Right lobe of liver (tissue), 6 donors: ENCODE measurements around the gene CLCNKB. TPM values are rescaled to one million over a fixed set of nuclear protein-coding genes. Genes with fewer than 3 reads are reported as not detected.
A peak's percentile ranks its signal among the peaks of the same experiment; 100 is the strongest.

ENCODE experiments used
- ATAC-seq, 4 donors: fragments of 200-7000 bp; cut with Tn5 transposase; one replicate each; pipeline ENCODE4 v1.9.1; 2020; ENCODE audit warnings: mild to moderate bottlenecking in 4 of 4, moderate library complexity in 4 of 4
- DNase-seq, 3 donors: peaks; one replicate each; pipeline ENCODE4 v3.0.0-alpha.2; 2020
- H3K27ac ChIP-seq, 3 donors: fragments of 200-600 bp; one replicate each; pipeline ENCODE4 v1.8.0; 2022
- H3K27me3 ChIP-seq, 2 donors: fragments of 200-600 bp; one replicate each; pipeline ENCODE4 v1.8.0; 2022
- H3K36me3 ChIP-seq, 4 donors: fragments of 200-600 bp; sonication (generic) in 1 of 4; one replicate each; pipeline versions ENCODE4 v1.5.1 to v1.8.0; 2017 to 2022; ENCODE audit warnings: control low read depth in 1 of 4
- H3K4me1 ChIP-seq, 4 donors: fragments of 200-600 bp; sonication (generic) in 1 of 4; one replicate each; pipeline versions ENCODE4 v1.5.1 to v1.8.0; 2017 to 2022; ENCODE audit warnings: control low read depth in 1 of 4
- H3K4me3 ChIP-seq, 3 donors: fragments of 200-600 bp; one replicate each; pipeline ENCODE4 v1.8.0; 2022
- H3K9me3 ChIP-seq, 4 donors: fragments of 200-600 bp; sonication (generic) in 1 of 4; one replicate each; pipeline versions ENCODE4 v1.5.1 to v1.8.0; 2017 to 2022; ENCODE audit warnings: control low read depth in 1 of 4
- POLR2A ChIP-seq: fragments of 450-650 bp; IDR thresholded peaks from one replicate; pipeline ENCODE4 v1.6.1; 2017; ENCODE audit warnings: antibody characterized with exemption, mild to moderate bottlenecking
- WGBS: methylation state at CpG from one replicate; pipeline ENCODE4 v1.1.6; 2018; ENCODE audit warnings: low coverage, low lambda C conversion rate; ENCODE audit not compliant: insufficient coverage; ENCODE audit errors: missing lambda C conversion rate; 5-methylcytosine and 5-hydroxymethylcytosine counted together
- intact Hi-C, 2 donors: fragments of 100-400 bp; cut with DNase I; formaldehyde crosslinking; loops; one replicate each; pipeline versions ENCODE4 v1.11.2 to v1.14.1; 2022
- total RNA-seq, 6 experiments: library from RNA; depleted of rRNA in 2 of 6; stranded (reverse); fragments of >200 nt in 2 of 6; fragmentation: NEBNext Ultra II Directional in 3 of 6; extraction: Animal tissue kit (Norgen Biotek cat#: 25700) in 3 of 6; gene quantifications; one replicate each; pipeline versions ENCODE4 v1.1.0 to v1.2.4, GENCODE V29; 2016 to 2023
- TF ChIP-seq, protein P1 (sequence below), 4 donors: fragments of 200-600 bp in 3 of 4; fragments of 450-650 bp in 1 of 4; IDR thresholded peaks; one replicate each; pipeline versions ENCODE4 v1.5.1 to v1.8.0; 2016 to 2022; ENCODE audit warnings: antibody characterized with exemption in 4 of 4, mild to moderate bottlenecking in 2 of 4
- donor health status: DM: no; HTN: yes; CAD: no.
- donor health status: DM: no; HTN: no; CAD: no.
- donor health status: DM: no; HTN: no; CAD: no.
- donor health status: DM: no; HTN: yes; CAD: no.
- donor health status: DM: no; HTN: yes; CAD: no.

The CLCNKB gene
- total RNA-seq, 6 experiments from 2014 or later = not detected

GRCh38 chr1:16075337-16076030 is 31.9 kb downstream of the CLCNKB start:
- Histone ChIP-seq H3K4me1 (peaks cover 0 to 23% (median 0%) of the 10 kb centered on the region in 4 donors), H3K4me3 (no peak overlapping the region), H3K36me3 (no peaks in the 10 kb centered on the region), H3K9me3 (no peaks in the 10 kb centered on the region), H3K27ac (no peak overlapping the region), H3K27me3 (no peaks in the 10 kb centered on the region)
- intact Hi-C loops = loop anchor here (10.0 kb wide), 2 partner anchors 169 to 289 kb away; partner anchors contain the start of gene SZRD1 (in 1 of the 2)
- no peak for TF ChIP-seq POLR2A
- TF ChIP-seq, protein P1, sequence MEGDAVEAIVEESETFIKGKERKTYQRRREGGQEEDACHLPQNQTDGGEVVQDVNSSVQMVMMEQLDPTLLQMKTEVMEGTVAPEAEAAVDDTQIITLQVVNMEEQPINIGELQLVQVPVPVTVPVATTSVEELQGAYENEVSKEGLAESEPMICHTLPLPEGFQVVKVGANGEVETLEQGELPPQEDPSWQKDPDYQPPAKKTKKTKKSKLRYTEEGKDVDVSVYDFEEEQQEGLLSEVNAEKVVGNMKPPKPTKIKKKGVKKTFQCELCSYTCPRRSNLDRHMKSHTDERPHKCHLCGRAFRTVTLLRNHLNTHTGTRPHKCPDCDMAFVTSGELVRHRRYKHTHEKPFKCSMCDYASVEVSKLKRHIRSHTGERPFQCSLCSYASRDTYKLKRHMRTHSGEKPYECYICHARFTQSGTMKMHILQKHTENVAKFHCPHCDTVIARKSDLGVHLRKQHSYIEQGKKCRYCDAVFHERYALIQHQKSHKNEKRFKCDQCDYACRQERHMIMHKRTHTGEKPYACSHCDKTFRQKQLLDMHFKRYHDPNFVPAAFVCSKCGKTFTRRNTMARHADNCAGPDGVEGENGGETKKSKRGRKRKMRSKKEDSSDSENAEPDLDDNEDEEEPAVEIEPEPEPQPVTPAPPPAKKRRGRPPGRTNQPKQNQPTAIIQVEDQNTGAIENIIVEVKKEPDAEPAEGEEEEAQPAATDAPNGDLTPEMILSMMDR (IDR thresholded peaks at IDR 0.05) = no peak
- no peak for ATAC-seq
- 67% methylated on average over 9 of the region's 11 CpGs for WGBS
- no peak for DNase-seq

DNA sequence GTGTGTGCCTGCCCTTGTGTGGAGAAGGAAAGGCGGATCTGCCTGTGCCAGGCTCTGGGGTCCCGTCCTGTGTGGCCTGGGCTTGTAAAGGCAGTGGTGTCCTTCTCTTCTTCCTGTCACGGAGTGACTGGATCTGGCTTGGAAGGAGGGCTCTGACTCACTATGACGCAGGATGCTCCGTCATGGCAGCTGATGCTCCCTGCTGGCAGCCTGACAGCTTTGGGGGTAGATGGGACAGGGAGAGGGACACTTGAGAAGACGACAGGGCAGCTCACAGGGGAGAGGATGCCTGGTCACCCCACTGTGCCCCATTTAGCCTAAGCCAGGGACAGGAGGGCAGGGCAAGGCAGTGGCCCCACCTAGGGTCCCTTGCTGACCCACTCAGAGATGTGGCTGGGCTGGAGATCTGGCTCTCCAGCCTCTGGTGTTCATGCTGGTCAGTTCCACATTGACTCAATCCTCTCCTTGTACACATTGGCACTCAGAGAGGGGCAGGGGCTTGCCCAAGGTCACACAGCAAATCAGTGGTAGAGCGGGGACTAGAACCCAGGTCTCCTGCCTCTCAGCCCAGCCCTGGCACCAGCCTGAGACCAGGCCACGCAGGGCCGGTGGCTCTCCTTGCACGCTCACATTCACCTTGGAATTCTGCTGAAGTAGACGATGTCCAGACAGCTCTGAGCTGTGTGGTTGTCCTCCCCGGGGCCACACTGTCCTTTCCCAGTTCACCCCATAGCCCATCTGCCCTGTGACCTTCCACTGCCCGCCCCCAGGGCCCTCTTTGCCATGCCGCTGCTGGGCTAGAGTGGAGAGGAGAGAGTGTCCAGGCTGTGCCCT is 32.7 kb downstream of the CLCNKB start:
- H3K9me3 ChIP-seq = no peaks in the 10 kb centered on the region
- DNase-seq (no peak), ATAC-seq (no peak)
- H3K4me1 ChIP-seq = peaks cover 0 to 23% (median 0%) of the 10 kb centered on the region in 4 donors
- WGBS = 71% methylated on average over 3 of the region's 14 CpGs
- H3K27me3 ChIP-seq = no peaks in the 10 kb centered on the region
- no peak overlapping the region for H3K27ac ChIP-seq
- TF ChIP-seq, protein P1 (IDR thresholded peaks at IDR 0.05) = no peak
- TF ChIP-seq POLR2A = no peak
- no peak overlapping the region for H3K4me3 ChIP-seq
- no peaks in the 10 kb centered on the region for H3K36me3 ChIP-seq
- intact Hi-C loops = loop anchor here (10.0 kb wide), 2 partner anchors 169 to 289 kb away; partner anchors contain the start of gene SZRD1 (in 1 of the 2)

GRCh38 chr1:16076865-16077238 is 33.3 kb downstream of the CLCNKB start:
- DNase-seq (peak in 1 of 3 donors; percentile 58), ATAC-seq (peak; percentile 35 to 62 (median 54))
- 35% methylated on average over 9 of the region's 11 CpGs for WGBS
- no peak for TF ChIP-seq POLR2A
- TF ChIP-seq, protein P1 (IDR thresholded peaks at IDR 0.05) = no peak
- H3K27ac ChIP-seq = no peak overlapping the region
- peaks cover 0 to 23% (median 0%) of the 10 kb centered on the region in 4 donors for H3K4me1 ChIP-seq
- intact Hi-C loops = loop anchor here (10.0 kb wide), 2 partner anchors 168 to 288 kb away; partner anchors contain the start of gene SZRD1 (in 1 of the 2)
- no peaks in the 10 kb centered on the region for H3K36me3 ChIP-seq
- no peak overlapping the region for H3K4me3 ChIP-seq
- no peaks in the 10 kb centered on the region for H3K9me3 ChIP-seq
- no peaks in the 10 kb centered on the region for H3K27me3 ChIP-seq

DNA sequence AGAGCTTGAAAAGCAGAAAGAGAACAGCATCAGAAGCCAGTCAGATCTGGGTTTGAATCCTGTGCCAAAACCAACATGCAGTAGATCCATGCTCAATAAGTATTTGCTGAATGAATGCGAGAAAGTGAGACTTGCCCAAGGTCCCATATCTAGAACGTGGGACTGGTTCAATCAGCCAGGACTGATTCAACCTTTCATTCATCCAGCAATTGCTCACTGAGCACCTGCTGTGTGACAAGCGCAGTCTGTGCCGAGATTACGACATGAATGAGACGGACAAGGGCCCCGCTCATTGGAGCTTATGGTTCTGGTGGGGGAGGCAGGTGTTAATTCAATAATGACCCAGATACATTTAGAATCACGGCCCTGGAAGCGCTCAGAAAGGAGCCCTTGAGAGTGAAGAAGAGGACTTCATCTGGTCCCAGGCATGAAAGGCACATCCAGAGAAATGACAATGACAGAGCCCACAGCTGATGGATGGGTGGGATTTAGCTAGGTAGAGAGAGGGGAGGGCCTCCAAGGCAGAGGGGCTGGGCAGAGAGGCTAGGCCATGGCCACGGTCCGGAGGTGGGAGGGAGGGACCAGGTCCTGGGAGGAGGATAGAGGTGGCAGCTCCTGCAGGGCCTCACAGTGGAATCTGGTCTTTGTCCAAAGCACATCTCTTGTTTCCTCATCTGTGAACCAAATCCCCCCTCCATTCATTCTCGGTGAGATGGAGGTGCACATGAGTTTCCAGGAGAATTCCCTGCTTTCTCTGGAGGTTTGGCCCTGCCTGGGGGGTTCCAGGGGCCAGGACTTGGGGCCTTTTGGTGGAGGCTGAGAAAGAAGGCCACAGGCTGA is 34.0 kb downstream of the CLCNKB start:
- ATAC-seq = no peak
- intact Hi-C loops = loop anchor here (10.0 kb wide), 2 partner anchors 167 to 287 kb away; partner anchors contain the start of gene SZRD1 (in 1 of the 2)
- Histone ChIP-seq H3K4me1 (peaks cover 0 to 23% (median 0%) of the 10 kb centered on the region in 4 donors), H3K27me3 (no peaks in the 10 kb centered on the region), H3K27ac (no peak overlapping the region), H3K9me3 (no peaks in the 10 kb centered on the region), H3K4me3 (no peak overlapping the region), H3K36me3 (no peaks in the 10 kb centered on the region)
- TF ChIP-seq POLR2A = no peak
- TF ChIP-seq, protein P1 (IDR thresholded peaks at IDR 0.05) = no peak
- WGBS = 56% methylated on average over 10 of the region's 12 CpGs
- DNase-seq = no peak
